C4-2B (cell line): Measurements from ENCODE around the gene MYH13.

Experiments used
- CTCF ChIP-seq: fragments of 450-650 bp; conservative IDR thresholded peaks from 2 replicates; pipeline ENCODE4 v1.5.1; 2017; ENCODE audit warnings: mild to moderate bottlenecking
- ZFX ChIP-seq: fragments of 450-650 bp; IDR thresholded peaks from 2 replicates; pipeline ENCODE4 v1.6.1; 2017

GRCh38 chr17:10349403-10349802, 23.4 kb downstream of the MYH13 start:
- peak; percentile 30 for TF ChIP-seq CTCF
- no peak for TF ChIP-seq ZFX
